ENCODE data around the gene MKKS. TPM values are rescaled to one million over a fixed set of nuclear protein-coding genes. Genes with fewer than 3 reads are reported as not detected.

MKKS gene
- polyA plus RNA-seq, 1 experiment: 18.9 TPM

- ChIA-PET POLR2A (no interaction called here), CTCF (no interaction called here)
- DNase-seq (ENCODE audit: low read depth, low spot score): no peak
- Histone ChIP-seq H3K4me3 (ENCODE audit: low read depth, low read length) (no peak overlapping the region), H3K27ac (ENCODE audit: low read depth, low read length) (no peak overlapping the region), H3K27me3 (ENCODE audit: control insufficient read depth, insufficient read depth, low read length) (no peaks in the 10 kb centered on the region), H3K9me3 (ENCODE audit: control insufficient read depth, insufficient read depth, low read length) (no peaks in the 10 kb centered on the region)
- TF ChIP-seq CTCF (IDR thresholded peaks at IDR 0.05; ENCODE audit: low read depth, low read length): no peak
Observed at GRCh38 chr20:10369723-10370090, 64.3 kb downstream of the MKKS start.

- Histone ChIP-seq H3K27ac (ENCODE audit: low read depth, low read length) (no peak overlapping the region), H3K4me3 (ENCODE audit: low read depth, low read length) (no peak overlapping the region), H3K27me3 (ENCODE audit: control insufficient read depth, insufficient read depth, low read length) (peaks cover 3% of the 10 kb centered on the region), H3K9me3 (ENCODE audit: control insufficient read depth, insufficient read depth, low read length) (no peaks in the 10 kb centered on the region)
- DNase-seq (ENCODE audit: low read depth, low spot score): no peak
- POLR2A ChIA-PET: no interaction called here
- CTCF ChIA-PET: no interaction called here
- TF ChIP-seq CTCF (IDR thresholded peaks at IDR 0.05; ENCODE audit: low read depth, low read length): no peak
Observed at GRCh38 chr20:10368702-10369041, 65.3 kb downstream of the MKKS start.

- no peak for TF ChIP-seq CTCF (IDR thresholded peaks at IDR 0.05; ENCODE audit: low read depth, low read length)
- CTCF ChIA-PET: interaction anchor here (1.0 to 1.4 kb wide), 2 partner anchors 10 to 43 kb away, joined by 3 to 5 read pairs; no protein-coding TSS in a partner anchor
- H3K9me3 ChIP-seq (ENCODE audit: control insufficient read depth, insufficient read depth, low read length): no peaks in the 10 kb centered on the region
Observed at GRCh38 chr20:10367943-10368701, 65.9 kb downstream of the MKKS start.

GRCh38 chr20:10367693-10367942 lies 66.4 kb downstream of the MKKS start:
- CTCF ChIA-PET: interaction anchor here (0.9 to 1.4 kb wide), 3 partner anchors 10 to 58 kb away, joined by 3 to 5 read pairs (median 3); no protein-coding TSS in a partner anchor
- no peak for TF ChIP-seq CTCF (IDR thresholded peaks at IDR 0.05; ENCODE audit: low read depth, low read length)
- POLR2A ChIA-PET: no interaction called here
- DNase-seq (ENCODE audit: low read depth, low spot score): no peak
- peaks cover 3% of the 10 kb centered on the region for H3K27me3 ChIP-seq (ENCODE audit: control insufficient read depth, insufficient read depth, low read length)
- no peak overlapping the region for H3K27ac ChIP-seq (ENCODE audit: low read depth, low read length)
- no peak overlapping the region for H3K4me3 ChIP-seq (ENCODE audit: low read depth, low read length)
- H3K9me3 ChIP-seq (ENCODE audit: control insufficient read depth, insufficient read depth, low read length): no peaks in the 10 kb centered on the region

More at GRCh38 chr20:10367943-10368701, 65.9 kb downstream of the MKKS start:
- Histone ChIP-seq H3K4me3 (ENCODE audit: low read depth, low read length) (no peak overlapping the region), H3K27me3 (ENCODE audit: control insufficient read depth, insufficient read depth, low read length) (peaks cover 3% of the 10 kb centered on the region), H3K27ac (ENCODE audit: low read depth, low read length) (no peak overlapping the region)
- no peak for DNase-seq (ENCODE audit: low read depth, low spot score)
- POLR2A ChIA-PET: no interaction called here

GRCh38 chr20:10366898-10367692 lies 66.9 kb downstream of the MKKS start:
- CTCF ChIA-PET: interaction anchor here (0.9 to 1.4 kb wide), 3 partner anchors 9 to 58 kb away, joined by 3 to 5 read pairs (median 3); no protein-coding TSS in a partner anchor

More at GRCh38 chr20:10366898-10367692, 66.9 kb downstream of the MKKS start:
- H3K4me3 ChIP-seq (ENCODE audit: low read depth, low read length): no peak overlapping the region
- no peak for TF ChIP-seq CTCF (IDR thresholded peaks at IDR 0.05; ENCODE audit: low read depth, low read length)
- peaks cover 3% of the 10 kb centered on the region for H3K27me3 ChIP-seq (ENCODE audit: control insufficient read depth, insufficient read depth, low read length)
- no peak for DNase-seq (ENCODE audit: low read depth, low spot score)
- H3K9me3 ChIP-seq (ENCODE audit: control insufficient read depth, insufficient read depth, low read length): no peaks in the 10 kb centered on the region
- POLR2A ChIA-PET: no interaction called here
- H3K27ac ChIP-seq (ENCODE audit: low read depth, low read length): no peak overlapping the region
